Measurements from ENCODE around the gene SLC35G2.

- TF ChIP-seq CTCF (IDR thresholded peaks at IDR 0.05) (no peak), POLR2A (IDR thresholded peaks at IDR 0.05) (no peak)
Measured at GRCh38 chr3:136898549-136898948, 79.6 kb downstream of the SLC35G2 start.
